AG20443 (cell line): Measurements from ENCODE around the gene COPS4.
A peak's percentile ranks its signal among the peaks of the same experiment; 100 is the strongest.
"Not testable (repeated sequence)": the region's sequence is repeated elsewhere in the genome, so short reads cannot be mapped to it uniquely, and the experiment has no call there.

Source experiments
- DNase-seq: peaks from one replicate; pipeline ENCODE4 v3.0.0; 2012; ENCODE audit warnings: low spot score, mixed read lengths

Gene COPS4

GRCh38 chr4:83083925-83084475, 49.0 kb downstream of the COPS4 start:
- no peak for DNase-seq

- not testable (repeated sequence) for DNase-seq
Observed at GRCh38 chr4:83084956-83085355, 50.0 kb downstream of the COPS4 start.

- DNase-seq, result no peak
Observed at GRCh38 chr4:83089410-83090157, 54.6 kb downstream of the COPS4 start.

GRCh38 chr4:83093060-83093640, 58.2 kb downstream of the COPS4 start:
- peak; percentile 7 for DNase-seq

GRCh38 chr4:83096397-83096796, 61.4 kb downstream of the COPS4 start:
- DNase-seq, result no peak

- DNase-seq, result no peak
Observed at GRCh38 chr4:83104991-83105390, 70.0 kb downstream of the COPS4 start.

- no peak for DNase-seq
Observed at GRCh38 chr4:83107631-83108030, 72.6 kb downstream of the COPS4 start.

- DNase-seq, result no peak
Observed at GRCh38 chr4:83108101-83108861, 73.3 kb downstream of the COPS4 start.

- peak; percentile 71 for DNase-seq
Observed at GRCh38 chr4:83109480-83110222, 74.7 kb downstream of the COPS4 start.

GRCh38 chr4:83110223-83110945, 75.4 kb downstream of the COPS4 start:
- peak; percentile 85 for DNase-seq

GRCh38 chr4:83110970-83111750, 76.2 kb downstream of the COPS4 start:
- DNase-seq, result no peak

GRCh38 chr4:83111751-83112141, 76.8 kb downstream of the COPS4 start:
- not testable (repeated sequence) for DNase-seq

- DNase-seq, result no peak
Observed at GRCh38 chr4:83112231-83112630, 77.2 kb downstream of the COPS4 start.

- no peak for DNase-seq
Observed at GRCh38 chr4:83112678-83113428, 77.9 kb downstream of the COPS4 start.

GRCh38 chr4:83113429-83113786, 78.4 kb downstream of the COPS4 start:
- no peak for DNase-seq

GRCh38 chr4:83114576-83114975, 79.6 kb downstream of the COPS4 start, which contains the start of gene PLAC8:
Gene PLAC8, minus strand, starts transcription at chr4:83114729. Its CDS starts 6,808 bp downstream, at chr4:83107921.
- DNase-seq, result no peak

- peak; percentile 50 for DNase-seq
Observed at GRCh38 chr4:83115000-83115399, 80.0 kb downstream of the COPS4 start.

- DNase-seq, result no peak
Observed at GRCh38 chr4:83115656-83116285, 80.8 kb downstream of the COPS4 start.

GRCh38 chr4:83118869-83119268, 83.9 kb downstream of the COPS4 start:
- DNase-seq, result peak; percentile 29
